Immature natural killer cell (primary cell): Measurements from ENCODE around the gene USP13. TPM values are rescaled to one million over a fixed set of nuclear protein-coding genes. Genes with fewer than 3 reads are reported as not detected.
A peak's percentile ranks its signal among the peaks of the same experiment; 100 is the strongest.
"Not testable (repeated sequence)": the region's sequence is repeated elsewhere in the genome, so short reads cannot be mapped to it uniquely, and the experiment has no call there.

Experiments
- DNase-seq, 3 donors: peaks; one replicate each; pipeline ENCODE4 v3.0.0; 2022; ENCODE audit warnings: mixed read lengths in 1 of 3
- H3K27ac Mint-ChIP-seq, 6 donors: one replicate each; pipeline ENCODE4 v1.8.0; 2020; ENCODE audit warnings: mixed read lengths in 6 of 6, mild to moderate bottlenecking in 5 of 6, inconsistent platforms in 4 of 6, moderate library complexity in 3 of 6
- H3K27me3 Mint-ChIP-seq, 3 donors: one replicate each; pipeline ENCODE4 v1.8.0; 2020 to 2021; ENCODE audit warnings: low read depth in 3 of 3, mild to moderate bottlenecking in 3 of 3, mixed read lengths in 3 of 3, moderate library complexity in 3 of 3, inconsistent platforms in 1 of 3
- H3K36me3 Mint-ChIP-seq, 3 donors: one replicate each; pipeline ENCODE4 v1.8.0; 2020; ENCODE audit warnings: mixed read lengths in 3 of 3, inconsistent platforms in 2 of 3, mild to moderate bottlenecking in 2 of 3
- H3K4me1 Mint-ChIP-seq, 2 donors: one replicate each; pipeline ENCODE4 v1.8.0; 2020; ENCODE audit warnings: inconsistent platforms in 2 of 2, mild to moderate bottlenecking in 2 of 2, mixed read lengths in 2 of 2, moderate library complexity in 1 of 2
- H3K4me3 Mint-ChIP-seq, 5 donors: one replicate each; pipeline ENCODE4 v1.8.0; 2020; ENCODE audit warnings: mild to moderate bottlenecking in 5 of 5, mixed read lengths in 5 of 5, inconsistent platforms in 3 of 5, moderate library complexity in 3 of 5
- H3K9me3 Mint-ChIP-seq, 6 donors: one replicate each; pipeline ENCODE4 v1.8.0; 2020; ENCODE audit warnings: mild to moderate bottlenecking in 6 of 6, mixed read lengths in 6 of 6, inconsistent platforms in 4 of 6, moderate library complexity in 3 of 6
- polyA plus RNA-seq, 3 donors: library from polyadenylated mRNA; unstranded; fragments of 300-500 nt; fragmentation: Illumina TruSeq; gene quantifications; one replicate each; pipeline ENCODE4 v1.2.3, GENCODE V29; 2021

The USP13 gene
- polyA plus RNA-seq, 3 donors from 2014 or later, result 2.3 to 3.5 (median 2.6) TPM

GRCh38 chr3:179630753-179631451 is 21.9 kb upstream of the USP13 start:
- H3K9me3 Mint-ChIP-seq, result no peaks in the 10 kb centered on the region
- no peak overlapping the region for H3K4me3 Mint-ChIP-seq
- no peaks in the 10 kb centered on the region for H3K27me3 Mint-ChIP-seq
- DNase-seq, result no peak
- no peak overlapping the region for H3K27ac Mint-ChIP-seq
- no peaks in the 10 kb centered on the region for H3K4me1 Mint-ChIP-seq
- H3K36me3 Mint-ChIP-seq, result peaks cover 0 to 6% (median under 1%) of the 10 kb centered on the region in 3 donors

GRCh38 chr3:179640469-179640868 is 12.4 kb upstream of the USP13 start:
- no peaks in the 10 kb centered on the region for H3K9me3 Mint-ChIP-seq
- no peak overlapping the region for H3K27ac Mint-ChIP-seq
- H3K4me3 Mint-ChIP-seq, result no peak overlapping the region
- no peak for DNase-seq
- H3K4me1 Mint-ChIP-seq, result no peaks in the 10 kb centered on the region
- H3K27me3 Mint-ChIP-seq, result peaks cover 0 to 2% (median 0%) of the 10 kb centered on the region in 3 donors
- H3K36me3 Mint-ChIP-seq, result no peaks in the 10 kb centered on the region

GRCh38 chr3:179642871-179643270 is 10.0 kb upstream of the USP13 start:
- H3K9me3 Mint-ChIP-seq, result no peaks in the 10 kb centered on the region
- no peaks in the 10 kb centered on the region for H3K36me3 Mint-ChIP-seq
- no peaks in the 10 kb centered on the region for H3K4me1 Mint-ChIP-seq
- no peak overlapping the region for H3K4me3 Mint-ChIP-seq
- H3K27me3 Mint-ChIP-seq, result peaks cover 0 to 3% (median 0%) of the 10 kb centered on the region in 3 donors
- H3K27ac Mint-ChIP-seq, result no peak overlapping the region
- DNase-seq, result no peak

- H3K4me3 Mint-ChIP-seq, H3K4me1 Mint-ChIP-seq, H3K9me3 Mint-ChIP-seq, DNase-seq, H3K36me3 Mint-ChIP-seq, H3K27me3 Mint-ChIP-seq, H3K27ac Mint-ChIP-seq: not testable (repeated sequence)
These were observed 9.0 kb upstream of the USP13 start for GRCh38 chr3:179643837-179644236.

DNA sequence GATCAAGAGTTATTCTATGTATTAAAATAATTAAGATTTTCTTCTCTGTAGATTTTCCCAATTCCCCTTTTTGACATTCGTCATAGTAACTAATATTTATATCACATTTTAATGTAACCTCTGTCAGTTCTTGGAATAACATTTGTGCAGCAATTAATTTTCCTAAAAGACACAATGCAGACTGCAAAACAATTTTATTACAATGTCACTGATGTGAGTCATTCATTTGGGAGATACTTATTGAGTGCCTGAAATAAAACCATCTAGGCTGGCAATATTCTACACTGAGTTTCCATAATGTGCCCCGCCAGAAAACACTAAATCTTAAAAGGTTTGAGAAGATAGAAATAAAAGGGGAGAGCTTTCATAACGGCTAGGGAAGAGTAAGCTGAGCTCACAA is 6.7 kb upstream of the USP13 start:
- Mint-ChIP-seq H3K9me3 (no peaks in the 10 kb centered on the region), H3K36me3 (no peaks in the 10 kb centered on the region), H3K4me3 (no peak overlapping the region), H3K27ac (no peak overlapping the region), H3K4me1 (no peaks in the 10 kb centered on the region), H3K27me3 (peaks cover 0 to 12% (median 2%) of the 10 kb centered on the region in 3 donors)
- DNase-seq, result no peak

- peak overlapping the region in 5 of 6 donors; percentile 4 to 77 (median 39) for H3K27ac Mint-ChIP-seq
- no peaks in the 10 kb centered on the region for H3K9me3 Mint-ChIP-seq
- H3K4me1 Mint-ChIP-seq, result peaks cover 21 to 34% of the 10 kb centered on the region in 2 donors
- peaks cover 0 to 21% (median 7%) of the 10 kb centered on the region in 3 donors for H3K27me3 Mint-ChIP-seq
- no peak for DNase-seq
- peak overlapping the region; percentile 67 to 91 (median 84) for H3K4me3 Mint-ChIP-seq
- H3K36me3 Mint-ChIP-seq, result peaks cover 0 to 3% (median 0%) of the 10 kb centered on the region in 3 donors
These were observed 973 bp upstream of the USP13 start for GRCh38 chr3:179651687-179652446.

GRCh38 chr3:179653096-179653797 is 407 bp downstream of the USP13 start:
- no peaks in the 10 kb centered on the region for H3K9me3 Mint-ChIP-seq
- H3K4me1 Mint-ChIP-seq, result peaks cover 21 to 34% of the 10 kb centered on the region in 2 donors
- peak overlapping the region; percentile 88 to 98 (median 91) for H3K4me3 Mint-ChIP-seq
- peak; percentile 49 to 60 (median 50) for DNase-seq
- peaks cover 0 to 3% (median 0%) of the 10 kb centered on the region in 3 donors for H3K36me3 Mint-ChIP-seq
- peak overlapping the region; percentile 43 to 89 (median 64) for H3K27ac Mint-ChIP-seq
- H3K27me3 Mint-ChIP-seq, result peaks cover 0 to 21% (median 7%) of the 10 kb centered on the region in 3 donors

- H3K27ac Mint-ChIP-seq, result no peak overlapping the region
- H3K4me3 Mint-ChIP-seq, result peak overlapping the region in 4 of 5 donors; percentile 20 to 78 (median 48)
These were observed 2.4 kb downstream of the USP13 start for GRCh38 chr3:179655236-179655635.

DNA sequence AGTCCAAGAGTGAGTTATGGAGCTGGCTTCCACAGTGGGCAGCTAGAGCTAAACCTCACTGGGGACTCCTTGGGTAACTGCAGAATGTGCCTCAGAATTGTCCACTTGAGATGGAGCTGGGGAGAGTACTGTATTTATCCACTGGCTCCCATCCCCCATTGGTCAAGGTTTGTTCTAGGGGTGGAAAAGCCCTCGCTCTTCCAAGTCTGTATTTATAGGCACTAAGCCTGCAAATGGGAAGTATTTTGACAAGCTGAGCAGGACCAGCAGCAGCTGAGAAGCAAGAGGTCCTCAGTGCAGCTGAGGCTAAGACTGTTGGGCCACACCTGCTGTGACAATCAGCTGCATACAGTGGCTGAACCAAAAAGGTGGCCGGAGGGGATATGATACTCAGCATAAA is 5.8 kb downstream of the USP13 start:
- peaks cover 12 to 18% of the 10 kb centered on the region in 2 donors for H3K4me1 Mint-ChIP-seq
- no peak for DNase-seq
- H3K9me3 Mint-ChIP-seq, result no peaks in the 10 kb centered on the region
- no peak overlapping the region for H3K27ac Mint-ChIP-seq
- peaks cover 0 to 3% (median 0%) of the 10 kb centered on the region in 3 donors for H3K36me3 Mint-ChIP-seq
- no peak overlapping the region for H3K4me3 Mint-ChIP-seq
- peaks cover 2 to 8% (median 3%) of the 10 kb centered on the region in 3 donors for H3K27me3 Mint-ChIP-seq

More at GRCh38 chr3:179655236-179655635, 2.4 kb downstream of the USP13 start:
- DNase-seq, result no peak
- H3K27me3 Mint-ChIP-seq, result peaks cover 0 to 17% (median 5%) of the 10 kb centered on the region in 3 donors
- peaks cover 21 to 34% of the 10 kb centered on the region in 2 donors for H3K4me1 Mint-ChIP-seq
- H3K9me3 Mint-ChIP-seq, result no peaks in the 10 kb centered on the region
- H3K36me3 Mint-ChIP-seq, result peaks cover 0 to 3% (median 0%) of the 10 kb centered on the region in 3 donors

DNA sequence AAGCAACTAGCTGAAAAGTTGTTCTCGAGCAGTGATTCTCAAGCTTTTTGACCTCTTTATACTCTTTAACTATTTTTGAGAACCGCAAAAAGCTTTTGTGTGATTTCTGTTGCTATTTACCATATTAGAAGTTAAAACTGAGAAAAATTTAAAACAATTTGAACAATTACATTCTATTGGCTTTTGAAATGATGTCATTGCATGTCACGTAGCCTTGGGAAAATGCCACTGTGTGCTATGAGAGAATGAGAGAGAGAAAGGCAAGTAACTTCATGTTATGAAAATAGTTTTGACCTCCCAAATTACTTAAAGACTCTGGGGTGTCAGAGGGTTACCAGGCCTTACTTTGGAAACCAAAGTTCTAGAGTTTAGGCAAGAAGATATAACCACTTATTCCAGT is 8.0 kb downstream of the USP13 start:
- no peak for DNase-seq
- H3K27ac Mint-ChIP-seq, result no peak overlapping the region
- H3K4me1 Mint-ChIP-seq, result peaks cover 0 to under 1% of the 10 kb centered on the region in 2 donors
- no peaks in the 10 kb centered on the region for H3K9me3 Mint-ChIP-seq
- peaks cover 0 to 2% (median 2%) of the 10 kb centered on the region in 3 donors for H3K27me3 Mint-ChIP-seq
- H3K36me3 Mint-ChIP-seq, result no peaks in the 10 kb centered on the region
- H3K4me3 Mint-ChIP-seq, result no peak overlapping the region

DNA sequence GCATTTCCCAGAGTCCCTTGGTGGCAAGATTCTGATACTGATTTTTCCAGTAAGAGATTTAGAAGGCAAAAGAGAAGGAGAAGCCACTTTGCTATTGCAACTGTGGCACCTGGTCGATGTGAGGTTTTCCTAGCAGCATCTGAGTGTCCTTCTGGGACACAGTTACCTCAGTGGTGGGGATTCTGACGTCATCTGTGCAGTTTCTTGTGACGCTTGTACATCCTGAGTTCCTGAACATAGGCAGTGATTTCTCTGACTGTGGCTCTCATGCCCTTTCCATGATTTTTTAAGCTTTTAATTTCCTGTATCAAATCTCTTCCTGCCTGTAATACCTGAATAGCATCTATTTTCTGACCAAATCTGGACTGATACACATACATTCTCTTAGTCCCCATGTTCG is 8.9 kb downstream of the USP13 start:
- no peaks in the 10 kb centered on the region for H3K9me3 Mint-ChIP-seq
- no peak for DNase-seq
- H3K27ac Mint-ChIP-seq, result no peak overlapping the region
- H3K36me3 Mint-ChIP-seq, result no peaks in the 10 kb centered on the region
- peaks cover 0 to 2% of the 10 kb centered on the region in 2 donors for H3K4me1 Mint-ChIP-seq
- H3K4me3 Mint-ChIP-seq, result no peak overlapping the region
- H3K27me3 Mint-ChIP-seq, result peaks cover under 1 to 2% (median 2%) of the 10 kb centered on the region in 3 donors

DNA sequence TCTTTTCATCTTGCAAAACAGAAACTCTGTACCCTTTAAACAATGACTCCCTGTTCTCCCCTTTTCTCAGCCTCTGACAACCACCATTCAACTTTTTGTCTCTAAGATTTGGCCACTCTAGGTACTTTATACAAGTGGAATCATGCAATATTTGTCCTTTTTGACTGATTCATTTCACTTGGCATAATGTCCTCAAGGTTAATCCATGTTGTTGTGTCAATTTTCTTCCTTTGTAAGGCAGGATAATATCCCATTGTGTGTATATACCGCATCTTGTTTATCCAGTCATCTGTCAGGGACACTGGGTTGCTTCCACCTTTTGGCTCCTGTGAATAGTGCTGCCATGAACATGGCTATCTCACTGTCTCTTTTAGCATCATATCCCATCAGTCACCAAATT is 10.3 kb downstream of the USP13 start:
- DNase-seq, result no peak
- Mint-ChIP-seq H3K27ac (no peak overlapping the region), H3K4me1 (peaks cover 0 to 2% of the 10 kb centered on the region in 2 donors), H3K9me3 (no peaks in the 10 kb centered on the region), H3K36me3 (no peaks in the 10 kb centered on the region), H3K4me3 (no peak overlapping the region), H3K27me3 (peaks cover 2% of the 10 kb centered on the region in 3 donors)

DNA sequence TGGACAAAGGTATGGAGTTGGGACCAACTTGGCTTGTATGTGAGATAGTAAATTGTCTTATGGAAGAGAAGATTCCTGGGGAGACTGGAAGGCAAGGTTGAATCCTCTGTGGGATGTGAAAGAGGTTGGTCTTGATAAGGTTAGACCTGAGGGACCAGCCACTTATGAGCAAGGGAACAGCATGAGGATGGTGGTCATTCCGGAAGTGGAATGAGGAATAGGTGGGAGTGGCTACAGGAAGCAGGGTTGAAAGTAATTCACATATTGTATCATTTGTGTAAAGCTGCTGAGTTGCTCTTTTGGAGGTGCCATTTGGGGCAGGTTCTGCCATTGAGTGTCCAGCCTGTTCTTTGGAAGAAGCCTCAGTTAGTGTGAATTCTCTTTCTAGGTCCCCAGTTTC is 13.2 kb downstream of the USP13 start:
- no peak for DNase-seq
- Mint-ChIP-seq H3K4me1 (peaks cover 0 to 2% of the 10 kb centered on the region in 2 donors), H3K9me3 (no peaks in the 10 kb centered on the region), H3K36me3 (no peaks in the 10 kb centered on the region), H3K4me3 (no peak overlapping the region), H3K27ac (no peak overlapping the region), H3K27me3 (peaks cover 2% of the 10 kb centered on the region in 3 donors)
